Sigmoid colon (tissue), 4 donors: ENCODE data around the gene TMPRSS4.

Experiments used
- CTCF ChIP-seq, 4 experiments: fragments of 450-650 bp in 3 of 4; fragments of 200-600 bp in 1 of 4; IDR thresholded peaks; one replicate each; pipeline ENCODE4 v1.5.1; 2016 to 2019; ENCODE audit warnings: antibody characterized with exemption in 4 of 4, mild to moderate bottlenecking in 3 of 4, moderate library complexity in 2 of 4
- POLR2A ChIP-seq, 2 donors: fragments of 450-650 bp; IDR thresholded peaks; one replicate each; pipeline ENCODE4 v1.6.1; 2016; ENCODE audit warnings: antibody characterized with exemption in 2 of 2, mild to moderate bottlenecking in 2 of 2, moderate library complexity in 2 of 2
- POLR2AphosphoS5 ChIP-seq, 4 donors: sonication (generic); formaldehyde crosslinking; IDR thresholded peaks; one replicate each; pipeline ENCODE4 v1.6.1; 2017; ENCODE audit warnings: antibody characterized with exemption in 4 of 4

GRCh38 chr11:118100691-118101232 lies 23.9 kb downstream of the TMPRSS4 start:
- TF ChIP-seq POLR2AphosphoS5 (IDR thresholded peaks at IDR 0.05) (no peak), CTCF (IDR thresholded peaks at IDR 0.05) (no peak), POLR2A (IDR thresholded peaks at IDR 0.05) (no peak)
